Activated CD8-positive, alpha-beta memory T cell treated with anti-CD3 and anti-CD28 coated beads for 24 hours (primary cell): ENCODE measurements around the gene ALOX5.
A peak's percentile ranks its signal among the peaks of the same experiment; 100 is the strongest.
"Not testable (repeated sequence)": the region's sequence is repeated elsewhere in the genome, so short reads cannot be mapped to it uniquely, and the experiment has no call there.

Experiments used
- DNase-seq: peaks from one replicate; pipeline ENCODE4 v3.0.0-alpha.2; 2020

Gene ALOX5

DNA sequence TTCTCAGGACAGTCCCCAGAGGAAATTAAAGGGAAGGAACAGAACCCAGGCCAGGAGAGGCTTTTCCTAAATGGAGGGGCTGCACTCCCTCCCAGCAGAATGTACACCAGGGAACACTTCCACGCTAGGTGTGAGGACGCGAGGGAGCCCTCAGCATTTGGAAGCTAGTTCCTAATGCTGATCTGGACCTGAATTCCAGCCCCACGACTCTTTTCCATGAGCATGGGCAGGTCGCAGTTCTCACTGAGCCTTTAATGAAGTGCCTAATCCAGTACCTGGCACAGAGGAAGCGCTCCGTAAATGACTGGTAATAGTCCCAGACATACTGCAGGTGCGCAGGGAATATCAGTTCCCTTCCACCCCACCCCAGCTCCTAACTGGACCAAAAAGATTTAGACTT lies 1.1 kb downstream of the ALOX5 start:
- DNase-seq: peak; percentile 46

DNA sequence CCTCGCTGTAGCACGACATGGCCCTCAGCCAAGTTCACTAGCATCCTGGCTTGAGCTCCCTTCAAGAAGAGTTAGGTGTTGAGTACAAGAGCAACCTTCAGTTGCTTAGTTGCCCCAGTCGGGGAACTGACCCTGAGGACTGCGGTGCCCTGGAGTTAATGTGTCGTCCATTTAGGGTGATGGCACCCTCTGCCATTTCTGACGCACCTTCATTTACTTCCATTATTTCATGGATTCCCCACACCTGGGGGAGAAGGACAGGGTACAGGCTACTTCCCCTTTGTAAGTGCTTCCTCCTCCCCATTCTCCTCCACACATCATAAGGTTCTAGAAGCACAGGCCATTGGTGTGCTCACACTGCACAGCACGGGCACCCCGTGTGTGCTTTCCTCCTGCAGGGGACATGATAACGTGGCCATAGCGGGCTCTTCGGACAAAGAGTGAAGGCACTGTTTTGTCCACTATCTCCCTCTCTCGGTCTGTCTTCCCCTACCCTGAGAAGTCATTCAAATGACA lies 1.8 kb downstream of the ALOX5 start:
- peak; percentile 50 for DNase-seq

DNA sequence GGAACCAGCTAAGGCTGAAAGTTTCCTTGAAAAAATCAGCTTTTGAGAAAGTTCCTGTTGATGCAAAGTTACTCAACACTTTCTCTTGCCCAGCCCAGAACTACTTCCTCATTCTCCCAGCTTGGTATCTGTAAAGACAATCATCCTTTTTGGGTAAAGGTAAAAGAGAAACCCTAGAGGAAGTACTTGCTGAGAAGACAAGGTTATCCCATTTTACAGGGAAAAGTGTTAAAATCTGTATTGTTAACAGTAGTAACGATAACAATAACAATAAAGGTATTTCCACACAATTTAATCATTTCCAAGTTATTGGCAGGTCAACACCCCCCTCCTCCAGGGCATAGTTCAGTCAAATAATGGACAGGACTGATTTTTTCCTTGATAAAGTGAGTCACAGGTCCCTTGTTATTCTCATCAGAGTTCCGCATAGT lies 2.4 kb downstream of the ALOX5 start:
- DNase-seq: no peak

DNA sequence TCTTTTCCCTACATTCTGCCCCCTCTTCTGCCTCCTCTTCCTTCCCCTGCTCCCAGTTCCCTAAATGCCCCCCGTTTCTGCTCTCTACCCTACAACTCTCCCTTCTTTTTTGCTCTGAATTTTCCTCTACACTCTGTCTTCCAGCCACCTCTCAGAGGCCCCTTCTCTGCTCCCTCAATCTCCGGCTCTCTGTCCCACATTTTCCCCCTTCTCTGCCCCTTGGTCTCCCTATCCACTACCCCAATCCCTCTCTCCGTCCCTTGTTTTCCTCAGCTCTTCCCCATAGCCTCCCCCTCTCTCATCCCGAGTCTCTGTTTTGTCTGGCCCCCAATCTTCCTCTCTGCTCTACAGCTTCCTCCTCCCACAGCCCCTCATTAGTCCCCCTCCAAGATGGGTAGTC lies 3.3 kb downstream of the ALOX5 start:
- no peak for DNase-seq

DNA sequence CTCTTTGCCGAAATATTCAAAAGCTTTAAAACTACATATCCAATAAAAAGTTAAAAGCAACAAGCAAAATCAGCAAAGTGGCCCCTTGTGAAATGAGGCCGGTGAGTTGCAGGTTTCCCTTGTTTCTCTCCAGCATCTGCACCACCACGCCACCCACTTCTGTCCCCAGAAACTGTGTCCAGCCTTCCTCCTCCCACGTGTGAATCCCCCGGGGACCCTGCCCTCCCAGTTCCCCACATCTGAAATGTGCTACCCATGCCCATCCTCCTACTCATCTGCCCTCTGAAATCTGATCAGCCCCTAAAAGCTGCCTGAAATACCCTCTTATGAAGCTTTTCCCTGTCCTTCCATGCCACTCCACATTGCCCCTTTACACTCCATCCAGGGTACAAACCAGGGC lies 3.8 kb downstream of the ALOX5 start:
- no peak for DNase-seq

DNA sequence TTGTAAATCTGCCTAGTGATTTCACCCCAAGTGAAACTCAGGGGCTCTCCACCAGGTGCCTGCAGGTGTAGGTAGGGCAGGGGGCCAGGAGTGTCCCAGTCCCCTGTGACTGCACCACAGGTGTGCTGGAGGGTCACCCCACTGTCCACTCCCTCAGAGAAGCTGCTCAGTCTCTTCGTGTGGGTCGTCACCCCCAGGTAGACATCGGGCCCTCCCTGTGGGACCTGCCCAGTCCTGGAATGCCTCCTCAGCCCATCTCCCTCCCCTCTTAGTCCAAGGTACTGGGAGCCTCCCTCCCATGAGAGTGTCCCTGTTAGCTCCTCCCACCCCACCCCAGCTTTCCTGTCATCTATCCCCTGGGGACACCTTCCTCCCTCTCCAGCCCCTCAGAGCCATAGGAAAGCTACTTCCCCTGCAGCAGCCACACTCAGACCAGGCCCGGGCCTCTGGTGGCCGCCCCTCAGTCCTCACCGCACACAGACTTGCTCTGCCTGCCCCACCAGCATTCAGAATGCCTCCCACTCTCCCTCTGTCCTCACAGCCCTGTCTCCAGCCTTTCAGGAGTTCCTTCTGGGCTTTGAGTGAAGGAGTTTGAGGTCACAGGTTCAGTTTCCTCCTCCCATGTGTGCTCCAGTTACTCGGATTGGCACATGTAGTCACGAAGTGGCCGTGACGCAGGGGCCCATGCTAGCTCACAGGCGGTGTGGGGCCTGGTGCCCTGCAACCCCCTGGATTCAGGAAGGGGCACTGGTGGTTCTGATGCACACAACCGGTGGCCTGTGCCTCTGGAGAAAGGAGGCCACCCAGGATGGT lies 5.1 kb downstream of the ALOX5 start:
- no peak for DNase-seq

DNA sequence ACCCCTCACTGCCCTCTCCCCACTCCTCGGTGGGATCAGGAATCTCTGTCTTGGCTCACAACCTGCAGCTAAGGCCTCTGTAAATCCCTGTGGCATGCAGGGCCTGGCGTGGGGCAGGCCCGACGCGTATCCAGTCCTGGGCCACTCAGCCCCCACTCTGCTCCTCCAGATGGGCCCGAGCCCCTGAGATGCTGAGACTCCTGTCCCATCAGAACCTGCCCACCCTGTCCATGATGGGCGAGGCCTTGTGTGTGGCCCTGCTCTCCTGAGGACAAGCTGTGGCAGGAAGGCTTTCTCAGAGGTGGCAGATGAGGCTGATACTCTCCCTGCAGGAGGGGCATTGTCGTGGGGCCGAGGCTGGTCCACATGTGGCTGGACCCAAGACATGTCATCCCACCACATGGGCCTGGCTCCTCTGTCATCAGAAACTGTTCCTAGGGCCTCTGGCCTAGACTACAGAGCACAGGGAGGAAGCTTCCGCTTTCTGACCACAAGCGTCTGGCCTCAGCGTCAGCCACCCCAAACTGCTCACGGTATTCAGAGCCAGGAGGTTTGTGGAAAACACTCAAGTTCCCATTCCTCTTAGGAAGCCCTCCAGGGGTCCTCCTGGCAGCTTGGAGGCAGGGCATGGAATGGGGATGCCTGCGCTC lies 6.0 kb downstream of the ALOX5 start:
- peak; percentile 46 for DNase-seq

DNA sequence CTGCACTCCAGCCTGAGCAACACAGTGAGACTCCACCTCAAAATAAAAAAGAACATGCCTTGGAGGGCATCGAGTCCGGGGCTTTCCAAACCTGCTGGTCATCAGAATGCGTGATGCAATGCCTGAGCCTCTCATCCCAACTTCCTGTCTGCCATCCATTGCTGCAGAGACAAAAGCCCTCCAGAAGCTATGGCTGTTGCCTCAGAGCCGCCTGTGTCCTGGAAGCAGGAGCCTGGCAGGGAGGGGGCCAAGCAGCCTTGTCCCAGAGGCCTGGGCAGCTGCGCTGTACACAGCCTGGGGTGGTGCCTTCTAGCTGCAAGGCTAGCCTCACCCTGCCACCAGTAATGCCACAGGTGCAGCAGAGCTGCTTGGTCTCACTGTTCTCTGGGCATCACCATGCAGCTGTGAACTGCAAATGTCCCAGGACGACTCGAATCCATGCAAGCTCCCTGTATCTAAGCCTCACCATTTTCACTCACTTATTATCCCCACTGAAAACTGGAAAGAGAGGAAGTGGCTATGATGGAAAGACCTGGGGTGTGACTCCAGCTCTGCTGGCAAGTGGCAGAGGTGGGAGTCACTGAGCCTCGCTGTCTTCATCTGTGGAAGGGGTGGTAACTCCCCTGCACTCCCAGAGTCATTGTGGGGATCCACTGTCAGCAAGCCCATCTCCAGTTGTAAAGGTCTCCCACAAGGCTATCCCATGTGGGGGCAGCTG lies 7.0 kb downstream of the ALOX5 start:
- no peak for DNase-seq

DNA sequence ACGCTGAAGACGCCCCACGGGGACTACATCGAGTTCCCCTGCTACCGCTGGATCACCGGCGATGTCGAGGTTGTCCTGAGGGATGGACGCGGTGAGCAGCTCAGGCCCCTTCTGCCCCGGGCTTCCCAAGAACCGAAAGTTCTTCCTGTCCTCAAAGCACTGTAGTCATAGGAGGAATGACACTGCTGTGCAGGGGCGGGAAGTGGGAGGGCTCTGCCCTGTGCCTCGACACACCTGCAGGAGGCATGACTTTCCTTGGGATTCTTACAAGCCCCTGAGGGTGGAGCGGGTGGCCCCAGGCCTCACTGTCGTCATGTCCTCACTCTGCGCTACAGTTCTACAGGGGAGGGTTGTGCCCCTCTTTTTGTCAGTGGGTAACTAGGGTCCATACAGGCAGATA lies 8.6 kb downstream of the ALOX5 start:
- no peak for DNase-seq

DNA sequence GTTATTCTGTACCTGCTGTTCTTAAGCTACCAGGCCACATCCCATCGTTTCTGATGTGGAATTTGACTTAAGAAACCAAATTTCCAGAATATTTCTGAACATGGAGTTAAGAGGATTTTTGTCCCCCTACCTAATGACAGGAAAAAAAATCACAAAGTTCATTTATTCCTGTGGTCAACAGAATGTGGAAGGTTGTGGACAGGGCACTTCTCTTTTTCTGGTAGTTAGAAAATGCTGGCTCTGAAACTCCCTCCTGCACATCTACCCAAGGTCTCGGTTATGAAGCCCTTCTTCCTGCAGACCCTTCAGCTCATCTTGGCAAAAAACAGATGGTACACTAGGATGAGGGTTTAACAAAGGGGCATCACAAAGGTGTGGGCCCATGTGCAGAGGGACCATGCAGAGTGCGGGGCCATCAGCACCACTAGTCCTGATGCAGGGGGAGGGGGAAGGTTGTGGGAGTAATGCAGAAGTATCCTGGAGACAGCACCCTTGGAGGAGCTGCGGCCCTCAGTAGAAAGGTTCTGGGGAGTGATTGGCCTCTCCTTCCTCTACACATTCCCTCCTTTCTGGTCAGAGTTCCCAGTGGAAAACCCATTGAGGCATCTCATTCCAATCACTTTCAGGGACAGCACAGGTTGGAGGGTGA lies 9.8 kb downstream of the ALOX5 start:
- DNase-seq: no peak

DNA sequence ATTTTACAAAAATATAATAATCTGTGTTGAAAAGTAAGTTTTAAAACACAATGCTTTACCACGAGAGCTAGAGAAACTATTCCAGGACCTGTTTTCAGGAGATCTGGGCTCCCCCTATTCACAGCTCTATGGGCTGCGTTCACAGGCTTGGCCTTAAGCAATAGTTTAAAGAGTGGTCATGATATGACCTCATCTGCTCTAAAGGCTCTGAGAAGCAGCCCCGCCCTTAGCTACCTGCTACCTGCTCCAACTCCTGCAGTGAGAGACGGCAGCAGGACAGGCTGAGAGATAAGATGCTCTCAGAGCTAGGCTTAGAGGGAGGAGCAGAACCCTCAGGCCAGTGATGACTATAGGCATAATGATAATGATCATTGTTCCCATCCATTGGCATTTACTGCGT lies 12.6 kb downstream of the ALOX5 start:
- DNase-seq: no peak

DNA sequence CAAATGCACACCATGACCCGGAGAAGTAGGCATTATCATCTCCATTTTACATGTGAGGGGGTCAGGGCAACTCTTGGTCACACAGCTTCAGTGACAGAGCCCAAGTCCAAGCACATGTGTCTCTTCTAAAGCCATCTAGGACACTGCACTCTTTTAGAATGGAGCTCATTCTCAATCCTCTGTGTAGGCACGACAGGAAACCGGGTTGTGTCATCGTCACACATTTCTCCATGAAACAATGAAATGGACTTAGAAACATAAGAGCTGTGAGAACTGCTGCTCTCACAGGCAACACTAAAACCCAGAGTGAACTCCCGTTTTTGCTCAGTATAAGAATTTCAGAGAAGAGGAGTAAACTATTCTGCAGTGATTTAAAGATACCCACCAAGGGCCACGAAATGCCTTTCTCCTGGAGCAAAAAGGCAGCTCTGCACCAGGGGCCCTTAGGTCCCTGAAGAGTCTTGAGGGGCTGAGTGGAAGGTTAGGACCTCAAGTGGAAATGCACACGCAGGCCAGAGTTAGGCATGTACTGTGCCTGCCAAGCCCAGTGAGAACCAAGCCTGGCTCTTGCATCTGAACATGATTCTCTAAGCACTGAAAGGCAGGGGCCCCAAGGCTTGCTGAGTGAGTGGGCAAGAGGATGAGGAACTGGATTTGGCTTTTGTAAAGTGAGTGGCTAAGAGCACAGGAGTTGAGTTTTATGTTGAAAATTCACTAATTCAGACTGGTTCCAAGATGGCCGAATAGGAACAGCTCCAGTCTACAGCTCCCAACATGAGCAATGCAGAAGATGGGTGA lies 13.3 kb downstream of the ALOX5 start:
- DNase-seq: no peak

DNA sequence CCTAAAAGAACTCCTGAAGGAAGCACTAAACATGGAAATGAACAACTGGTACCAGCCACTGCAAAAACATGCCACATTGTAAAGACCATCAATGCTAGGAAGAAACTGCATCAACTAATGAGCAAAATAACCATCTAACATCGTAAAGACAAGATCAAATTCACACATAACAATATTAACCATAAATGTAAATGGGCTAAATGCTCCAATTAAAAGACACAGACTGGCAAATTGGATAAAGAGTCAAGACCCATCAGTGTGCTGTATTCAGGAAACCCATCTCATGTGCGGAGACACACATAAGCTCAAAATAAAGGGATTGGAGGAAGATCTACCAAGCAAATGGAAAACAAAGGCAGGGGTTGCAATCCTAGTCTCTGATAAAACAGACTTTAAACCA lies 15.7 kb downstream of the ALOX5 start:
- not testable (repeated sequence) for DNase-seq

DNA sequence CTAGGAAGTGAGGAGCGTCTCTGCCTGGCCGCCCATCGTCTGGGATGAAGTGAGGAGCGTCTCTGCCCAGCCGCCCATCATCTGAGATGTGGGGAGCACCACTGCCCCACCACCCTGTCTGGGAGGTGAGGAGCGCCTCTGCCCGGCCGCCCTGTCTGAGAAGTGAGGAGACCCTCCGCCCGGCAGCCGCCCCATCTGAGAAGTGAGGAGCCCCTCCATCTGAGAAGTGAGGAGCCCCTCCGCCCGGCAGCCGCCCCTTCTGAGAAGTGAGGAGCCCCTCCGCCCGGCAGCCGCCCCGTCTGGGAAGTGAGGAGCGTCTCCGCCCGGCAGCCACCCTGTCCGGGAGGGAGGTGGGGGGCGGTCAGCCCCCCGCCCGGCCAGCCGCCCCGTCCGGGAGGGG lies 17.6 kb downstream of the ALOX5 start:
- not testable (repeated sequence) for DNase-seq

DNA sequence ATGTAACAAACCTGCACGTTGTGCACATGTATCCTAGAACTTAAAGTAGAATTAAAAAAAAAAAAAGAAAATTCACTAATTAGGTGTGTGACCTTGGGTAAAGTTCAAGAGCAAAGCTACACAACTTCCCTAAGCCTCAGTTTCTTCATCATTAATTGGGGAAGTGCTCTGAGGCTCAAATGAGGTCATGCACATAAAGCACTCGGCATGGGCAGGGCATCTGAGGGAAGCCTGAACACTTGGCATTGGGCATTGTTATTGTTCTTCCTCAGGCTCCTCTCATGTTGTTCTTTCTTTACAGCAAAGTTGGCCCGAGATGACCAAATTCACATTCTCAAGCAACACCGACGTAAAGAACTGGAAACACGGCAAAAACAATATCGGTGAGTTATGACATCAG lies 21.5 kb downstream of the ALOX5 start:
- no peak for DNase-seq

DNA sequence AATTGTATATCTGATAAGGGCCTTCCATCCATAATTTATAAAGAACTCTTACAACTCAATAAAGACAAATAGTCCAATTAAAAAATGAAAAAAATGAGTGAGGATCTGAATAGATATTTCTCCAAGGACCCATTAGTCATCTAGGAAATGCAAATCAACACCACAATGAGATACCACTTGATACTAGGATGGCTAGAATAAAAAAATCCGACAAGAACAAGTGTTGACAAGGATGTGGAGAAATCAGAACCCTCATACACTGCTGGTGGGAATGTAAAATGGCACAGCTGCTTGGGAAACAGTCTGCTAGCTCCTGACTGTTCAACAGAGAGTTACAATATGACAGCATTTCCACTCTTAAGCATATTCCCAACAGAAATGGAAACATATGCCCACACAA lies 24.6 kb downstream of the ALOX5 start:
- DNase-seq: no peak

DNA sequence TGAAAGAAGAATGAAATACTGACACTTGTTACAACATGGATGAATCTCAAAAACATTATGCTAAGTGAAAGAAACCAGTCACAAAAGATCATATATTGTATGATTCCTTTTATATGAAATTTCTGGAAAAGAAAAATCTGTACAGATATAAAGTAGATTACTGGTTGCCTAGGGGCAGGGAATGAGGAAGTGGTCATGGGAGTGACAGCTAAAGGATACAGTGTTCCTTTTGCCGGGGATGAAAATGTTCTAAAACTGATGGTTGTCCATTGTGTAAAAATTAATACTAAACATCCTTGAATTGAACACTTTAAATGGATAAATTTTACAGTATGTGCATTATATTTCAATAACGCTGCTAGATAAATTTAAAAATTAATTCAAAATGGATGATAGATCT lies 25.1 kb downstream of the ALOX5 start:
- no peak for DNase-seq

DNA sequence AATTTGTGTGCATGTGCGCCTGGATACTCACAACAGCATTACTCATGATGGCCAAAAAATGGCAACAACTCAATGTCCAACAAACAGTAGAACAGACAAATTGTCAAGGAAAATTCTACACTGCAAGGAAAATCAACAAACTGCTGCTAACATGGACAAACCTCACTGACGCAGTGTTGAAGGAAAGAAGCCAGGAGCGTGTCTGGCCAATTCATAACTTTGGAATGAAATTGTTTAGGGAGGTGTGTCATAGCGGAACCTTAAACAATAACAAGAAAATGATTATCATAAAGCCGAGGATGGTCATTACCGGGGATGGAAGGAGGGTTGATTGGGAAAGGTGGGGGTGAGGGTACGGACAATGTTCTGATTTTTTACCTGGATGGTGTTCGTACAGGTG lies 29.1 kb downstream of the ALOX5 start:
- DNase-seq: no peak

DNA sequence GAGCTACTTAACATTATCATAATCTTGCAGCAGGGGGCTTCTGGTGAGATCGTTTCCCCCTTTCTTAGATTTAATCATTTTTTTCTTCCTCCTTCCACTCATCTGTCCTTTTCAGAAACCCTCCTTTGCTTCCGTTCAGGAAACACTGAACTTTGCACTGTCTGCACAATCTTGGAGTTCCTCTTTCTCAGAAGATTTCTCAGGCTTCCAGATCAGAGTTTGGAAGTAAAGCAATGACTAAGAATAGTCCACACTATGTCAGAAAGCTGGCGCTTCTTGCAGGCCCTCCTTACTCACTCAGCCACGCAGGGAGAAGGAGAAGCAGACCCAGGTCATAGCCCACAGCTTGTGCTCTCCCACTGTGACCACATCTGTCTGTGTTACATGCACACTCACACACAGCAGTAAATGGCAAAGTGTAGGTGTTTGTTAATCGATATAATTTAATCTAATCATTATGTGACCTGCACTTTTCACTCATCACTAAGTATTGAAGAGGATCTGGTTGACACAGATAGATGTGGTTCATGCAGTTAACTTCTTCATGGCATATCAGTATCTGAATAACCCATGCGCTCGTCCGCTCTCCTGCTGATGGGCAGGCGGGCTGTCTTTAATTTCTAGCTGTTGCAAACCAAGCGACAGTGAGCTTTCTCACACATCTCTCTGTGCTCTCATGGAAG lies 30.2 kb downstream of the ALOX5 start:
- DNase-seq: no peak

DNA sequence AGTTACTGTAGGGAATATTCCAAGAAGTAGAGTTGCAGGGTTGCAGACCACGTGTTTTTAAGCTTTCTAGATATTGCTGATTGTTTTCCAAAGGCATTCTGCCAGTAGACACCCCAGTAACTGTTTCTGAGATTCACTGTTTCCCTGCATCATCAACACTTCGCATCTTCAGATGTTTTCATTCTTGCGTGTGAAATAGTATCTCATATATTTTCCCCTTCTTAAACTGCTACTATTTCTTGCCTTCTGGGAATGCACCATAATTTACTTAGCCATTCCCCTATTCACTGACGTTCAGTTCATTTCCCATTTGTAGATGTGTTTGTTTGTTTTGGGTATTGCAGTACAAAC lies 30.7 kb downstream of the ALOX5 start:
- no peak for DNase-seq

DNA sequence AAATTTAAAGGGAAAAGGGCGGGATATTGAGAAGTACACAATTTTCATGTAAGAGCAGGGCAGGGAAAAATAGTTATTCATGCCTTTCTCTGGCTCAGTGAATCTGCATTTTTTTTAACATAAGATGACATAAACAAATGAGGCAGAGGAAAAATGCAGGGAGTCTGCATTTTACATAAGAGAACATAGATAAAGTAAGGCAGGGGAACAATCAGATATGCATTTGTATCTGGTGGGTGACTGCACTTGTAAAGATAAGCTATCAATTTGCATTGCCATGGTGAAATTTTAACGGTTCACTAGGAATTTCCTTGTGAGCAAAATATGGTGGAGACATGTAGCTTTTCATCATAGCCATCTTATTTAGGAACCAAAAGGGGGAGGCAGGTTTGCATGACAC lies 33.5 kb downstream of the ALOX5 start:
- no peak for DNase-seq
